Stimulated activated CD8-positive, alpha-beta memory T cell treated with anti-CD3 and anti-CD28 coated beads, Interleukin-15, amount 100 ng/mL, for 4 hours (primary cell): ENCODE measurements around the gene PDAP1.
"Not testable (repeated sequence)": the region's sequence is repeated elsewhere in the genome, so short reads cannot be mapped to it uniquely, and the experiment has no call there.

Source experiments
- DNase-seq, 2 donors: peaks; one replicate each; pipeline ENCODE4 v3.0.0-alpha.2; 2020; ENCODE audit warnings: low read depth in 2 of 2

Gene PDAP1

DNA sequence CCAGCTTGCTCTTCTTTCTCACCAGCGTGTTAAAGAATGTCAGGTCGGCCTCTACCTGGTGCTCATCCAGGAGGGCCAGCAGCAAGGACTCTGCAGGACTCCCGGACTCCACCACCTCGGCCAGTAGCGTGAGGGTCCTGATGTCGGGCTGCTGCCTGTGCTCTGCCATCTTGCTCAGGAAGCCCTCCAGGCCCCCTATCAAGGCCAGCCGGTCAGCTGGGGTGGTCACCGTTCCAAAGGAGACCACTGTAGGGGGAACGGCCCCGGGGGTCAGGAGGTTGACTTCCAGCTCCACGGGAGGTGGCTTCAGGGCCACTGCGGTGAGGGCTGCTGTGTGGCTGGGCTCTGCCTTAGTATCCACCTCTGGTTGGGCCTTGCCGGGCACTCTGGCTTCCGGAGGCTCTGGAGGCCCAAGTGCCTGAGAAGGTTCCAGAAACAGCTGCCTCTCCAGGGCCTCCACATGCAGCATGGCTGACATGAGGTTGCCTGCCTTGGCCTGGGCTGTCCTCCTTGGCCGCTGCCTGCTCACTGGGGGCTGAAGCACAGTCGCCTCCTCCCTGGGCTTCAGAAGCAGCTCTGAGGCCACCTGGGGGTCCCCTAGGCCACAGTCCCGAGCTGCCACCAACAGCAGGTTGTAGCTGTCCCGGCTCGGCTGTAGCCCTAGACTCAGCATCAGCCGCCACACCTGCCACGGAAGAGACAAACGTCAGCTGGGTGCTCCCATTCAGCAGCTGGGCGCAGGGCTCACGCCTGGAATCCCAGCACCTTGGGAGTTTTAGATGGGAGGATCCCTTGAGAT is 16.7 kb upstream of the PDAP1 start:
- DNase-seq = no peak

- no peak for DNase-seq
These were observed 14.2 kb upstream of the PDAP1 start for GRCh38 chr7:99422625-99423024.

- DNase-seq = no peak
These were observed 13.8 kb upstream of the PDAP1 start for GRCh38 chr7:99422186-99422585.

- DNase-seq = no peak
These were observed 12.6 kb upstream of the PDAP1 start for GRCh38 chr7:99420986-99421385.

DNA sequence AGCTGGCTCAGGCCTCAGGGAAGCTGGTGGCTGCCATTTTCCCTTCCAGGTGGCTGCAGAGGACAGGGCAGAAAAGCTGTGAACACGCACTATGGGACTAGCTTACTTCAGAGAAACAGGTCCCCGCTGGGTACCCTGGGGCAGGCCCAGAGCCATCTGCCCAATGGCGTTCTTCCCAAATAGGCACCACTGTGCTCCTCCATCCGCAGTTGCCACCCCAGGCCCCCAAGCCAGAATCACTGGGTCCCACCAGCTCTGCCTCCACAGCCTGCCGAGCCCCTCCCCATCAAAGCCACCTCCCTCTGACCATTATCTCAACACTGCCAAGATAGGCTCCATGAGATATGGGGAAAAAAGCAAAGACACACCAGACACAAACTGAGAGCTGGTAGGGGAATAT is 11.8 kb upstream of the PDAP1 start:
- no peak for DNase-seq

DNA sequence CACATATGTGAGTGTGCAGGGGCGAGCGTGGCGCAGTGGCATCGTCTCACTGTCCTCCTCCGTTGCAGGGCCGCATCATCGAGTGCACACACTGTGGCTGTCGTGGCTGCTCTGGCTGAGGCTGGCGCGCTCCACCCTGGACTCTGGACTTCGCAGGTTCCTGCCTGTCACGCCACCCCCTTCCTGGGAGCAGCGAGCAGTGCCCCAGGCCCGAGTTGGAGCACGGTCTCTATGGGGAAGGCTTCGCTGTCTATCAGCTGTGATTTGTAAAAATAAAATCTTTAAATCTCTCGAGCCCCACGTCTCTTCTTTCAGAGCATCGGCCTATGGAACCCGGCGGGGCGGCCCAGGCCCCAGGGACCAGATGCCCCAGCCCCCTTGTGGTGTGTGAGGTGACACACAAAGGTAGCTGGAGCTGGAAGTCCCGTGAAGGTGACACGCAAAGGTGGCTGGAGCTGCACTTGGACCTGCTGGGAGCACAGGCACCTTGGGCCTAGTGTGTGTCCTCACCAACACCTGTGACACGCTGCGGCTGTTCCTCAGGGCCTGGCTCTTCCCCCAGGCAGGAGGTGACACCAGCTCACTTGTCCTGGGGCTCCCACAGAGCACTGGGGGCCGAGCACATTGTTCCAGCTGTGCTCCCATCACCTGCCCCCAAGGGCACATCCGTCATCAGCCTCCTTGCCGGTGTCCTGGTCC is 11.1 kb upstream of the PDAP1 start:
- no peak for DNase-seq

GRCh38 chr7:99418260-99418659 is 9.9 kb upstream of the PDAP1 start:
- no peak for DNase-seq

DNA sequence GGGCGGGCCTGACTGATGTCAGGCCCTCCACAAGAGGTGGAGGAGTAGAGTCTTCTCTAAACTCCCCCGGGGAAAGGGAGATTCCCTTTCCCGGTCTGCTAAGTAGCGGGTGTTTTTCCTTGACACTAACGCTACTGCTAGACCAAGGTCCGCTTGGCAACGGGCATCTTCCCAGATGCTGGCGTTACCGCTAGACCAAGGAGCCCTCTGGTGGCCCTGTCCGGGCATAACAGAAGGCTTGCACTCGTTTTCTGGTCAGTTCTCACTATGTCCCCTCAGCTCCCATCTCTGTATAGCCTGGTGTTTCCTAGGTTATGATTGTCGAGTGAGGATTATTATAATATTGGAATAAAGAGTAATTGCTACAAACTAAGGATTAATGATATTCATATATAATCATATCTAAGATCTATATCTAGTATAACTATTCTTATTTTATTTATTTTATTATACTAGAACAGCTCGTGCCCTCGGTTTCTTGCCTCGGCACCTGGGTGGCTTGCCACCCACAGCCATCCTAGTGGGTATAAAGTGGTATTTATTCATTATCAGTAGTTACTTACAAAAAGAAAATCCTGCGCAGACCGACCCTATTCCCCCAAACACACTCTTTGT is 7.2 kb upstream of the PDAP1 start:
- not testable (repeated sequence) for DNase-seq

- no peak for DNase-seq
These were observed 2.2 kb upstream of the PDAP1 start for GRCh38 chr7:99410635-99411034.

DNA sequence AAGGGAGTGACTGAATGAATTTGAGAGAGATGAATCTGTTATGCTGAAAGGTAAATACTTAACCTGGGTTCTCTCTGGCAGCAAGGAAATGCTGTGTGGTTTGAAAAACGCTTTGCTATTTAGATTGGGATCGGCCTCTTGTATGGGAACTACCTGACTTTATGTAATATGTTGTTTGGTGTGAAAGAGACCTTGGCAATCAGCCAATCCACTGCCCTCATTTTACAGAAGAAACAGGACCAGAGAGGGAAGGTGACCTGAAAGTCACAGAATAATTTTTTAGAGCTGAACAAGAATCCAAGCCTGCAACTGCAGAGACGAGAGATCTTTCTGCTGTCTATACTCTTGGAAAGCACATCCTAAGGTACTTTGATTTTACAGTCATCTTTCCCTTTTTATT is 1.4 kb upstream of the PDAP1 start:
- no peak for DNase-seq

DNA sequence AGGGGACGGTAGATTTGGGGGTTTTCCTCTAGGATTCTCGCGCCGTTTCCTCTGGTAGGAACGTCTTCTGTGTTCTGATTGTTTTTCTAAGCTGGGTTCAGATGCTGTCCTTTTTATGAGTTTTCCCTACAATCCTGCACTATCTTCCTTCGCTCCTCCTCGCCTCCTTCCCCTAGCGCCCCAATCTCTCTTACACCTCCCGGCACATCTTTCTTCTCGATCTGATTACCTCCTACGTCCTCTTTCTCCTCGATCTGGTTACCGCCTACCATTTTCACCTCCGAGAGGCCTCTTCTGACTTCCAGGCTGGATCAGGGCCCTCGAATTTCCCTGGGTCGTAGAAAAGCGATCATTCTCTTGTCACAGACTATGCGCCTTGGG is 785 bp upstream of the PDAP1 start:
- DNase-seq = no peak

DNA sequence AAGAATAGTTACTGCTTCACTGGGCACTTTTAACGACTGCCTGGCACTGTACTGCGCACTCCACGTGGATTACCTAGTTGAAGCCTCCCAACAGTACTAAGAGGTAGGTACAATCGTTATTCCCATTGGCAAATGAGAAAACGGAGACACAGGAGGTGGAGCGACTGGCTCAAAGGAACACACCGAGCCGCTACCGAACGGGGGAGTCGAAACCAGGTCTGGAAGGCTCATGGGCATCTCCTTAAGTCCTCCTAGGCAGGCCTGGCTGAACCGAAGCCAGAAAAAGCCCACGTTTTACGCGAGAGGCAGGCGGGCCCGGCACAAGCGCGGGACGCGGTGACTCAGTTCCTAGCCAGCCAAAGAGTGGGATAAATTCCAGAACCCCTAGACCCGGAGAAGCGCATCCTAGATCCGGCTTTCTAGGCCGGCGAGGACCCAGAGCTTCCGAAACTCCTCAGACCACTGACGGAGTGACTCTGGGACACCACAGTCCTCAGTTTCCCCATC is 472 bp downstream of the PDAP1 start:
- DNase-seq = peak in 1 of 2 donors; percentile 20

GRCh38 chr7:99406557-99406956 is 1.8 kb downstream of the PDAP1 start:
- DNase-seq = no peak

DNA sequence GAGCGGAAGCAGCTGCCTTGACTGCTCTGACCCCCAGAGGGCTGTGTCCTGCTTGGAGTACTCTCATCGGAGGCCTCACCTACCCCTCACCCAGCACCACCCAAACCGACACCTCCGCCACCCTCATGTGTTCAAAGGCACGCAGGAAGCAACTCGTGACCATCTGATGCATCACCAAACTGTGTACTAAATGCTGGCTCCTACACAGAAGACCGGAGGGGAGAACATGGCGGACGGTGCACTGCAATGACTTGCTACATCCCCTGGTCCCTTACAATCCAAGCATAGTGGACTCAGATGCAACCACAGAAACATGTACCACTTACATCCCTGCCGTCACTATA is 3.4 kb downstream of the PDAP1 start:
- no peak for DNase-seq

GRCh38 chr7:99404235-99404976 is 4.0 kb downstream of the PDAP1 start:
- no peak for DNase-seq

GRCh38 chr7:99403764-99404163 is 4.6 kb downstream of the PDAP1 start:
- DNase-seq = no peak

GRCh38 chr7:99402854-99403253 is 5.5 kb downstream of the PDAP1 start:
- no peak for DNase-seq

DNA sequence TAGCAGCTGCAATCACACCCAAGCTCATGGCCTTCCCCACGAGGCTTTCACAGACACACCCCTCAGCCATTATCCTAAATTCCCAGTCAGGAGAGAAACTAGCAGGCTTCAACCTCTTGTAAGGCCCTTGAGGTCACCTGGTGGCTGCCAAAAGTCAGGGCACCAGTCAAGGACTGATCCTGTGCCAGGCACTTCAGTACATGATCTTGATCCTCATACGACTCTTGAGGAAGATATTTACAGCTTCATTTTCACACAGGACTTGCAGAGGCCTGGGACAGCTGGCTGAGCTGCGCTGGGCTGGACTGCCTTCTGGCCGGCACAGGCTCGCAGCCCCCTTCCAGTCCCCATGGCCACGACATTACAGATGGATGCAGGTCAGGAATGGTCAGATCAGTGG is 8.8 kb downstream of the PDAP1 start:
- DNase-seq = no peak

DNA sequence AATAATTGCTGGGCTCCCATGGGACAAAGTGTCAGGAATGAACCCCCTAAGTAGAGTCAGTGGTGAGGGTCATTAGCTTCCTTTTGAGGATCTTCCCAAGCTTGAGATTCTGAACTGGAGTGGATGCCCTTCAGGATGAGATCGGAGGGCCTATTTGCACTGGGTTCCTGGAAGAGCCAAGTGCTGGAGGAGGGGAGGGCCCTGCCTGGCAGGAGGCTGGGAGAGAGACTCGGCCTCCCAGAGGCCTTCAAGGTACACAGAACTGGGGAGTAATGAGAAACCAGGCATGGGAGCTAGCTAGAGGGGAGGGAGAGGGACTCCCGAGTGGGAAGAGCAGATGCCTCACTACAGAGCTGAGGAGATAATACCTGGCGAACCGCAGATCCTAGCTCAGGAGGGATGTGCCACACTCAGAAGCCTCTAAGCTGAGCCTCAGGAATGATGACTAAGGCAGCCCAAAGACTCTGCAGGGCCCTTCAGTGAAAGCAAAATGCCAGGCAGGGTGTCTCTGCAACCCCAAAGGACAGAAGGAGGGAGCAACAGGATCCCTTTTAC is 9.4 kb downstream of the PDAP1 start:
- DNase-seq = no peak

- no peak for DNase-seq
These were observed 11.0 kb downstream of the PDAP1 start for GRCh38 chr7:99397297-99397983.
